Measurements from ENCODE around the gene RASGRF1.
"Not testable (repeated sequence)": the region's sequence is repeated elsewhere in the genome, so short reads cannot be mapped to it uniquely, and the experiment has no call there.

RASGRF1 gene

GRCh38 chr15:79006071-79006470 lies 84.5 kb downstream of the RASGRF1 start:
- no peak for DNase-seq (ENCODE audit: low read depth, low spot score)

- DNase-seq (ENCODE audit: low read depth, low spot score), result peak; percentile 45
These were observed 86.2 kb downstream of the RASGRF1 start for GRCh38 chr15:79004336-79004735.

GRCh38 chr15:79003896-79004295 lies 86.7 kb downstream of the RASGRF1 start:
- no peak for DNase-seq (ENCODE audit: low read depth, low spot score)

- DNase-seq (ENCODE audit: low read depth, low spot score), result peak; percentile 24
These were observed 87.3 kb downstream of the RASGRF1 start for GRCh38 chr15:79003301-79003700.

- DNase-seq (ENCODE audit: low read depth, low spot score), result no peak
These were observed 88.0 kb downstream of the RASGRF1 start for GRCh38 chr15:79002581-79002980.

- DNase-seq (ENCODE audit: low read depth, low spot score), result no peak
These were observed 90.9 kb downstream of the RASGRF1 start for GRCh38 chr15:78999636-79000035.

GRCh38 chr15:78998526-78998925 lies 92.1 kb downstream of the RASGRF1 start:
- no peak for DNase-seq (ENCODE audit: low read depth, low spot score)

GRCh38 chr15:78997981-78998499 lies 92.5 kb downstream of the RASGRF1 start:
- DNase-seq (ENCODE audit: low read depth, low spot score), result no peak

GRCh38 chr15:78996894-78997275 lies 93.7 kb downstream of the RASGRF1 start:
- peak; percentile 35 for DNase-seq (ENCODE audit: low read depth, low spot score)

GRCh38 chr15:78995921-78996893 lies 94.4 kb downstream of the RASGRF1 start:
- DNase-seq (ENCODE audit: low read depth, low spot score), result no peak

- DNase-seq (ENCODE audit: low read depth, low spot score), result not testable (repeated sequence)
These were observed 95.4 kb downstream of the RASGRF1 start for GRCh38 chr15:78995161-78995560.

- DNase-seq (ENCODE audit: low read depth, low spot score), result no peak
These were observed 96.5 kb downstream of the RASGRF1 start for GRCh38 chr15:78993931-78994530.

GRCh38 chr15:78993257-78993930 lies 97.2 kb downstream of the RASGRF1 start:
- no peak for DNase-seq (ENCODE audit: low read depth, low spot score)

- DNase-seq (ENCODE audit: low read depth, low spot score), result no peak
These were observed 97.9 kb downstream of the RASGRF1 start for GRCh38 chr15:78992416-78993256.

- no peak for DNase-seq (ENCODE audit: low read depth, low spot score)
These were observed 98.7 kb downstream of the RASGRF1 start for GRCh38 chr15:78991879-78992278.

GRCh38 chr15:78991476-78991875 lies 99.1 kb downstream of the RASGRF1 start:
- no peak for DNase-seq (ENCODE audit: low read depth, low spot score)

- DNase-seq (ENCODE audit: low read depth, low spot score), result no peak
These were observed 100.3 kb downstream of the RASGRF1 start for GRCh38 chr15:78990278-78990677.

GRCh38 chr15:78989701-78990240 lies 100.8 kb downstream of the RASGRF1 start:
- DNase-seq (ENCODE audit: low read depth, low spot score), result peak; percentile 42

- DNase-seq (ENCODE audit: low read depth, low spot score), result peak; percentile 97
These were observed 102.1 kb downstream of the RASGRF1 start for GRCh38 chr15:78988361-78988911.

GRCh38 chr15:78987556-78988360 lies 102.8 kb downstream of the RASGRF1 start:
- no peak for DNase-seq (ENCODE audit: low read depth, low spot score)
